OCI-LY3 (cell line): ENCODE results near the gene FBXO17.

Experiments used
- CTCF ChIP-seq: fragments of 200-600, 300-600 bp; sonication (generic); IDR thresholded peaks from 2 replicates; pipeline ENCODE4 v1.5.1; 2014; ENCODE audit warnings: antibody characterized with exemption, low read length, low read depth
- EZH2phosphoT487 ChIP-seq: fragments of 200-600 bp; shearing (Covaris generic); IDR thresholded peaks from 2 replicates; pipeline ENCODE4 v1.6.1; 2018; ENCODE audit warnings: antibody characterized with exemption, mixed run types, low read depth

DNA sequence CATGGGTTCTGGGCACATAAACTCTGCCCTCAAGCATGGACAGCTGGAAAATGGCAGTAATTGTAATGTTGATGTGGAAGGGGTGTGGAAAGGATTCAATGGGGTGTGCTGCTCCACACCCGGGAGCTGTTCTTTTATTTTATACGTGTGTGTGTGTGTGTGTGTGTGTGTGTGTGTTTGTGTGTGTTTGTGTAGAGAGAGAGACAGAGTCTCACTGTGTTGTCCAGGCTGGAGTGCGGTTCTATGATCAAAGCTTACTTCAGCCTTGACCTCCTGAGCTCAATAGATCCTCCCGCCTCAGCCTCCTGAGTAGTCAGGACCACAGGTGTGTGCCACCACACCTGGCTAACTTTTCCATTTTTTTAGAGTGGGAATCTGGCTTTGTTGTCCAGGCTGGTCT lies 42.0 kb downstream of the FBXO17 start:
- TF ChIP-seq CTCF (no peak), EZH2phosphoT487 (no peak)
